ENCODE measurements around the gene FLYWCH2. TPM values are rescaled to one million over a fixed set of nuclear protein-coding genes. Genes with fewer than 3 reads are reported as not detected.

The FLYWCH2 gene
- total and polyA plus RNA-seq, 2 of the 13 experiments (the other 11 are each of a cell fraction or from before 2014, with no cell fraction given) = 16.9 to 19.8 TPM

DNA sequence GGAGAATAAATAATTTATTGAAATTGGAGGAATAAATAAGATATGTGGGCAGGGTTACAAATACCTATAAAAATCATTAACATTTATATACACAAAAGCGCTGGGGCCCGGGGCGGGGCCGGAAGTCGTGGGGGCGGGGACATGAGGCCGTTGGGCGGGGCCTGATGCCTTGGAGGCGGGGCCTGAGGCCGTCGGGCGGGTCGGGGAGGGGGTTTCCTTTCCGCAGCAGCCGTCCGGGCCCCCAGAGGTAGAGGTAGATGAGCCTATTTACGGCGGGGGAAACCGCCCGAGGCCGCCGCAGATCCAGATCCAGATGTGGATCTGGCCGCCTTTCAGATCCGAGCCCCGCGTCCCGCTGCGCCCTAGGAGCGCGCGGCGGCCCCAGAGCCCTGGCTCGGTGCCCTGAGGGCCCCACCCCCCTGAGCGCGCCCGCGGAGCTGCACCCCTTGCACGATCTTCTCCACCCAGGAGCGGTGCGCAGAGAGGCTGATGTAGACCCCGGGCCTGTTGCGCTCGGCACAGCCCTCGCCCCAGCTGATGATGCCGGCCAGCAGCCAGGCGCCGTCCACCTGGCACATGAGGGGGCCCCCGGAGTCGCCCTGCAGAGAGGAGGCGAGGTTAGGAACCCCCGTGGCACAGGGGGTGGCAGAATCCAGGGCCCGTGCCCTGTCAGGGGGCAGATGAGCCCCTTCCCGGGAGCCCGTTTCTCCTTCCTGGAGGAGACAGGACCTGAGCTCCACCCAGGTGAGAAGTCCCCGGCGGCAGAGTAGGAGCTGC, 30.1 kb upstream of the FLYWCH2 start (continued):
- TF ChIP-seq ZFP82 (CRISPR knock-in tag; IDR thresholded peaks at IDR 0.05; ENCODE audit: borderline replicate concordance) (no peak), CC2D1A (CRISPR knock-in tag; IDR thresholded peaks at IDR 0.05) (no peak), ZNF562 (CRISPR knock-in tag; IDR thresholded peaks at IDR 0.05; ENCODE audit: borderline replicate concordance) (no peak), NFYC (CRISPR knock-in tag; IDR thresholded peaks at IDR 0.05) (no peak), ADNP (CRISPR knock-in tag; IDR thresholded peaks at IDR 0.05) (no peak)

DNA sequence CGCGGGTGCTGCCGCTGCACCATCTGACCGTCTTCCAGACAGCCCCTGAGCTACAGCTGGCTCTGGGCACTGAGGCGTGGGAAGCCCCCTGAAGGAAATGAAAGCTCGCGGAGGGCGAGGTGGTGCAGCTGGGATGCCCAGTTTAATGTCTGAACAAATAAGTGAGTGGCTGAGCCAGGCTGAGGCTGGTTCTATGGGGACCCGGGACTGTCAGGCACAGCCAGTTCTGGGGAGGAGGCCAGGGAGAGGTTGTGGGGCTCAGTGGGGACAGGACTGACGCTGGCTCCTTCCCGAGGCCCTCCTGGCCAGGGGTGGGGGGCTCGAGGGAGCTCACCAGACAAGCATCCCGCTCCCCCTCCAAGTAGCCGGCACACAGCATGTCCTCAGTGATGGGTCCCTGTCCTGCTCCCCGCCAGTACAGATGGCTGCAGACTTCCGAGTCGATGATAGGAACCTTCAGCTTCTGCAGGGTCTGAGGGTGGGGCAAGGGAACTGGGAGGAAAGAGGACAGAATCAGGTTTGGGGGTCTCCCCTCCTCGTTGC, 29.4 kb upstream of the FLYWCH2 start:
- ATAC-seq (no peak), FAIRE-seq (no peak), DNase-seq (ENCODE audit: low spot score) (no peak)
- H3K4me3 ChIP-seq (replicated peaks in 1 of 3; ENCODE audit: insufficient read depth in 1 of 3, low read depth in 2 of 3, low read length in 3 of 3) = no peak overlapping the region
- H3K4me1 ChIP-seq (ENCODE audit: insufficient read depth, low read length) = peaks cover 11% of the 10 kb centered on the region
- POLR2A ChIA-PET = interaction anchor here (0.6 to 1.9 kb wide), 2 partner anchors 15 to 115 kb away, joined by 3 to 15 read pairs; no protein-coding TSS in a partner anchor
- H4K20me1 ChIP-seq (ENCODE audit: insufficient read depth, low read length) = no peaks in the 10 kb centered on the region
- H3K27me3 ChIP-seq (ENCODE audit: control insufficient read depth in 1 of 2, insufficient read depth in 2 of 2, low read length in 2 of 2) = peaks cover 0 to 14% of the 10 kb centered on the region in 2 experiments; a peak in 2 of 5 replicates
- CTCF ChIA-PET (ENCODE audit: low intra/inter-chr PET ratio, low total read pairs) = interaction anchor here (4.2 kb wide), 1 partner anchor 15 kb away, joined by 30 read pairs; no protein-coding TSS in a partner anchor
- WGBS (ENCODE audit: low lambda C conversion rate) = 27% methylated on average over 6 of the region's 18 CpGs
- H3K36me3 ChIP-seq (replicated peaks in 1 of 2; ENCODE audit: control insufficient read depth in 1 of 2, insufficient read depth in 2 of 2, low read length in 2 of 2) = no peaks in the 10 kb centered on the region
- H3K79me2 ChIP-seq (ENCODE audit: insufficient read depth, low read length) = no peaks in the 10 kb centered on the region
- H3K9me3 ChIP-seq (ENCODE audit: low read length) = peaks cover 6% of the 10 kb centered on the region; the same call in 1 of the 2 replicates
- TF ChIP-seq, protein P1, sequence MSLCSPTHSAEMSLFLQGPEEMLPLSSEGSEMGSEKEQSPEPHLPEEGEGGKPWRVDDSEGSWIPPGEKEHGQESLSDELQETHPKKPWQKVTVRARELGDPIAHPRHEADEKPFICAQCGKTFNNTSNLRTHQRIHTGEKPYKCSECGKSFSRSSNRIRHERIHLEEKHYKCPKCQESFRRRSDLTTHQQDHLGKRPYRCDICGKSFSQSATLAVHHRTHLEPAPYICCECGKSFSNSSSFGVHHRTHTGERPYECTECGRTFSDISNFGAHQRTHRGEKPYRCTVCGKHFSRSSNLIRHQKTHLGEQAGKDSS (CRISPR knock-in tag; IDR thresholded peaks at IDR 0.05; ENCODE audit: borderline replicate concordance, low read depth) = no peak
- no peak for TF ChIP-seq ZNF549 (CRISPR knock-in tag; IDR thresholded peaks at IDR 0.05)
- no peak for TF ChIP-seq ZNF558 (CRISPR knock-in tag; IDR thresholded peaks at IDR 0.05; ENCODE audit: borderline replicate concordance)
- TF ChIP-seq, protein P2, sequence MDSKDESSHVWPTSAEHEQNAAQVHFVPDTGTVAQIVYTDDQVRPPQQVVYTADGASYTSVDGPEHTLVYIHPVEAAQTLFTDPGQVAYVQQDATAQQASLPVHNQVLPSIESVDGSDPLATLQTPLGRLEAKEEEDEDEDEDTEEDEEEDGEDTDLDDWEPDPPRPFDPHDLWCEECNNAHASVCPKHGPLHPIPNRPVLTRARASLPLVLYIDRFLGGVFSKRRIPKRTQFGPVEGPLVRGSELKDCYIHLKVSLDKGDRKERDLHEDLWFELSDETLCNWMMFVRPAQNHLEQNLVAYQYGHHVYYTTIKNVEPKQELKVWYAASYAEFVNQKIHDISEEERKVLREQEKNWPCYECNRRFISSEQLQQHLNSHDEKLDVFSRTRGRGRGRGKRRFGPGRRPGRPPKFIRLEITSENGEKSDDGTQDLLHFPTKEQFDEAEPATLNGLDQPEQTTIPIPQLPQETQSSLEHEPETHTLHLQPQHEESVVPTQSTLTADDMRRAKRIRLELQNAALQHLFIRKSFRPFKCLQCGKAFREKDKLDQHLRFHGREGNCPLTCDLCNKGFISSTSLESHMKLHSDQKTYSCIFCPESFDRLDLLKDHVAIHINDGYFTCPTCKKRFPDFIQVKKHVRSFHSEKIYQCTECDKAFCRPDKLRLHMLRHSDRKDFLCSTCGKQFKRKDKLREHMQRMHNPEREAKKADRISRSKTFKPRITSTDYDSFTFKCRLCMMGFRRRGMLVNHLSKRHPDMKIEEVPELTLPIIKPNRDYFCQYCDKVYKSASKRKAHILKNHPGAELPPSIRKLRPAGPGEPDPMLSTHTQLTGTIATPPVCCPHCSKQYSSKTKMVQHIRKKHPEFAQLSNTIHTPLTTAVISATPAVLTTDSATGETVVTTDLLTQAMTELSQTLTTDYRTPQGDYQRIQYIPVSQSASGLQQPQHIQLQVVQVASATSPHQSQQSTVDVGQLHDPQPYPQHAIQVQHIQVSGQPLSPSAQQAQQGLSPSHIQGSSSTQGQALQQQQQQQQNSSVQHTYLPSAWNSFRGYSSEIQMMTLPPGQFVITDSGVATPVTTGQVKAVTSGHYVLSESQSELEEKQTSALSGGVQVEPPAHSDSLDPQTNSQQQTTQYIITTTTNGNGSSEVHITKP (CRISPR knock-in tag; IDR thresholded peaks at IDR 0.05; ENCODE audit: low read depth) = no peak
- H3K9ac ChIP-seq (ENCODE audit: insufficient read depth, low read depth, low read length) = no peak overlapping the region
- in situ Hi-C loops (cut with HindIII; ENCODE audit: extremely low pct_ligation_motif_present, low pct_unique_long_range_greater_than_20kb) = no loop called here
- H2AFZ ChIP-seq (ENCODE audit: low read length) = no peak overlapping the region
- BruUV-seq (replicated peaks) = no TSS peak
- no peak overlapping the region for H3K4me2 ChIP-seq (ENCODE audit: low read depth, low read length)
- intact Hi-C loops (cut with micrococcal nuclease; ENCODE audit: unreplicated experiment) = loop anchor here (1.0 to 2.0 kb wide), 2 partner anchors 15 kb away; no protein-coding TSS in a partner anchor
- no peak overlapping the region for H3K27ac ChIP-seq (ENCODE audit: extremely low read length, insufficient read depth, low read length)

Data from HepG2 (cell line).